HG02970 (cell line): ENCODE measurements around the gene GSC2.
"Not testable (repeated sequence)": the region's sequence is repeated elsewhere in the genome, so short reads cannot be mapped to it uniquely, and the experiment has no call there.

ENCODE experiments used
- ATAC-seq: cut with Tn5 transposase; IDR thresholded peaks from one replicate; pipeline ENCODE4 v1.9.1; 2021; ENCODE audit warnings: mild to moderate bottlenecking, moderate library complexity, moderate number of reproducible peaks; ENCODE audit not compliant: unreplicated experiment, low FRiP score

Gene GSC2

GRCh38 chr22:19164425-19164824 lies 14.3 kb upstream of the GSC2 start:
- ATAC-seq, result no peak

DNA sequence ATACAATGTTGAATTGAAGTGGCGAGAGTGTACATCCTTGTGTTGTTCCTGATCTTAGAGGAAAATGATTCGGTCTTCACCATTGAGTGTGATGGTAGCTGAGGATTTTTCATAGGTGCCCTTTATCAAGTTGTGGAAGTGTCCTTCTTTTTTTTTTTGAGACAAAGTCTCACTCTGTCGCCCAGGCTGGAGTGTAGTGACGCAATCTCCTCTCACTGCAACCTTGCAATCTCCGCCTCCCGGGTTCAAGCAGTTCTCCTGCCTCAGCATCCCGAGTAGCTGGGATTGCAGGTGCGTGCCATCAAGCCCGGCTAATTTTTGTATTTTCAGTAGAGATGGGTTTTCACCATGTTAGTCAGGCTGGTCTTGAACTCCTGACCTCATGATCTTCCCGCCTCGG lies 8.6 kb upstream of the GSC2 start:
- not testable (repeated sequence) for ATAC-seq

DNA sequence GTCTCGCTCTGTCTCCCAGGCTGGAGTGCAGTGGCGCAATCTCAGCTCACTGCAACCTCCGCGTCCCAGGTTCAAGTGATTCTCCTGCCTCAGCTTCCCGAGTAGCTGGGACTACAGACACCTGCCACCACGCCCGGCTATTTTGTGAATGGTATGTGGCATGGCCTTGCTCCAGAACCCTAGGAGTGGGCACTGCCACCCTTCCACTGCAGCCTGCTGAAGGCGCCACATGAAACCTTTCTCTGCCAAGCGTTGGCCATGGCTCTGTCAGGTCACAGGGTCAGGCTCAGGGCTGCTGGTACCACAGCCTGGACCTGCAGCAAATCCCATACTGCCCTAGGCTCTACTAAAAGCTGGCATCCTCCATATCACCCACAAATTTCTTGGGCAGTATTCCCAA lies 6.0 kb upstream of the GSC2 start:
- ATAC-seq, result not testable (repeated sequence)

DNA sequence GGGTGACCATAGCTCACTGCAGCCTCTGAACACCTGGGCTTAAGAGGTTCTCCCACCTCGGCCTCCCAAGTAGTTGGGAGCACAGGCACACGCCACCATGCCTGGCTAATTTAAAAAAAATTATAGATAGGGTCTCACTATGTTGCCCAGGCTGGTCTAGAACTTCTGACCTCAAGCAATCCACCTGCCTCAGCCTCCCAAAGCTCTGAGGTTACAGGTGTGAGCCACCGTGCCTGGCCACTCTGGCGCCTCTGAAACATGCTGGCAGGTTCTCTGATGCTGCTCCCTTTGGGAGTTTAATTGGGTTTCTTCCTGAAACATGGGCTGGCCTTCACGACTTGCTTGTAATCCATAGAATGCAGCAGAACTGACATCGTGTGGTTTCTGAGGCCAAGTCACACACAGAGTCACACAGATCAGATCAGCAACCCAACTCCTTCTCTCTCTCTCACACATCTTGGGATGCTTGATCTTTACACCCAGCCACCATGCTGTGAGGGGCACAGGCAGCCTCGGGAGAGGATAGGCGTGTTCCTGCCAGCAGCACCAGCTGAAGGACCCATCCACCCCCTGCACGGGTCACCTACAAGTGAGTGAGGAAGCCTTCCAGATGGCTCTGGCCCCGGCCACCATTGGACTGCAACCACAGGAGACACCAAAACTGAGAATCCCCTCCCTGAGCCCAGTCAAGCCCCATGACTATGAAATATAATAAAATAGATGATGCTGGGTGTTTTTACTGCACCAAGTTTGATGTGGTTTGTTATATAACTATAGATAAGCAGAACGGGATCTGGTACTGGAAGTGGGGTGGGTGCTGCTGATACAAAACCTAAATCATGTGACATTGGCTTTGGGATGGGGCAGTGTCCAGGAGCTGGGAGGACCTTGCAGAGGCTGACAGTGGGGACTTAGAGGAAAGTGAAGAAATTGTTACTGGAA lies 3.1 kb upstream of the GSC2 start:
- no peak for ATAC-seq

DNA sequence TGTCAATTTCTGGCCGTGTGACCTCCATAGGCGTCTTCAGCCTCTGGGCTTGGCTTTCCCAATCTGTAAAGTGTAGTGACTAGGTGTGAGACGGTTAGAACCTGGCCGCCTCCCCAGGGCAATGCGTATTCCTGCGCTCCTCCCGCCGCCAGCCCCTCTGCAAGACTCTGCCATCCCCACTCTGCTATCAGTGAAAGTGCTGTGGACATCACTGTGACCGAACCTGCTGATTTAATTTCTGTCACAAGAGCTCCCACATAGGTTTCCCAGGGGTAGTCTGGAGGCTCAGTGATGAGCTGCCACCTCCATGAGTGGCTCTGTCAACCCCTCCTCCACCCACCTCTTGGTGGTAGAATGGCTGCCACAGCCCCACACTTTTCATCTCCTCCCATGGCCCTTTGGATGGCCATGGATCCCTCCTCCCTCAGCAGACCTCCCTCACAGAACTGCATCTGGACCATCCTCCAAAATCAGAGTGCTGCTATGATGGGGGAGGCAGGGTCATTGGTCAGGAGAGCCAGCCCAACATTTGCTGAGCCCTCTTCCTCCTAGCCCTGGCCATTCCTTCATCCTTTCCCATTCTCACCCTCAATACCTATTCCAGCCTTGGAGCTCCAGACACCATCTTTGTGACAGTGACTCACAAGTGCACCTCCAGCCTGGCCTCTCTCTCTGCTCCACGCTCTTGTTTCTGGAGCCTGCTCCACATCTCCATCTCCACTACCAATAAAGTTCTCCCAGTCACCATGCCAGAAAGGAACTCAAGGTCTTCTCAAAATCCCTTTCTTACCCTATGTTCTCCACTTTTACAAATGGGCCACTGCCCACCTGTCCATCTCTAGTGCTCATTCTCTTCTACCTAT lies 1.5 kb upstream of the GSC2 start:
- no peak for ATAC-seq

DNA sequence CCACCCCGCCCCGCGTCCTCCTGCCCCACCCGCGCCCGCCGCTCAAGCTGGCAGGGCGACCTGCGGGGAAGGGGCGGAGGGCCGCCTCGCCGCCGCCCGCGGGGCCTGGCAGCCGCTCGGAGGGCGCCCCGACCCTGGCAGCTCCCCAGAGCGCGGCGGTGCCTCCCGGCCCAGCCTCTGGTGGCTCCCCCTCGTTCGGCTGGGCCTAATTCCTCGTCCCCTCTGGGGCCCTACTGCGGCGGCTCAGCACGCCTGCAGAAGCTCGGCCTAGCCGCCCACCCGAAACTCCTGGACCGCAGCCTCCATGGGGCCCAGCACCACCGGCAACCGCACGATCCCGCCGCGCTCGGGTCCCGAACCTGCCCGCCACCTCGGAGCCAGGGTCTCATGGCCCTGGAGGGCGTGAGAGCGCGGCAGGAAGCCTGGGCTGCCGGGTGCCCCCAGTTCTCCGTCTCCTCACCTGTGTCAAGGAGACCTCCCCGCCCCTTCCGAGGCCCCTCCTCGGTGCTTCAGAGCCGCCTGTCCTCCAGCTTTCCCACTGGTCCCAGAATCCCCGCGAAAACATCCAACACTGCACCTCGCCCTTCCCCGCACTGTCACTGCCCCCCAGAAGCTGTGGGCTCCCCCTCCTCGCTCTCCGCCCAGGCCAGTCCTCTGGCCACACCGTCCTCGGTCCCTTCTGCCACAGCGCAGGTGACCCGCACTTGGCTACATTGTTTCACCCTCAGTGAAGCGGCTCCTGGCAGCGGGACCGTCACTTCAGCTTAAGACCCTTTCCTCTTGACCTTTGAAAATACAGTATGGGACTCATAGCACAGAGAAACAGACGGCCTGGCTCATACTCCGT lies 613 bp upstream of the GSC2 start:
- ATAC-seq, result no peak

- ATAC-seq, result no peak
These were observed 827 bp downstream of the GSC2 start for GRCh38 chr22:19149047-19149883.

DNA sequence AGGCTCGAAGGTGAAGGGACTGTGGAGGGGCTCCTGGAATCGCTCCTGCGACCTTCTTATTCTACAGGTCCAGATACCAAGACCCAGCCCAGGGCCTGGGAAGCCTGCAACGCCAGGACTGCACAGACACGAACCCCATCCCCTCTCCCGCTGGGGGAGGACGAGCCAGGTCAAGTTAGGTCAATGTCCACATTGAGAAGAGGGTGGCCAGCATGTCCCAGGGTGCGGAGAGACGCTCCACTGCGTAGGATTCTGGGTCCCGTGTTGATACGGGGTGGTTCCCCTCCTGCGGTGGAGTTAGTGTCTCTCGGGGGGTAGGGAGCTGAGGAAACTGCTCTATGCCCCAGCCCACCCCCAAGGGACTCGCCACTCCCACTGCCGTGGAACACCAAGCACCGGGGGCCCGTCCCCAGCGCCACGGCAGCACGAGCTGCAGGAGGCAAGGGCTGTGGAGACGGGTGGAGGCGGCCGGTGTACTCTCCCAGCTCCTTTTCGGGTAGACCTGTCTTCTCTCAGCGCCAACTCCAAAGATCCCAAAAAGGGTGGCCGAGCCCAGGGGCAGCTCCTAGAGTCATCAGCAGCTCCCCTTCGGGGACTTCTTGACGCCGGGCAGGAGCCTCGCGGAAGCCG lies 1.6 kb downstream of the GSC2 start:
- ATAC-seq, result no peak

DNA sequence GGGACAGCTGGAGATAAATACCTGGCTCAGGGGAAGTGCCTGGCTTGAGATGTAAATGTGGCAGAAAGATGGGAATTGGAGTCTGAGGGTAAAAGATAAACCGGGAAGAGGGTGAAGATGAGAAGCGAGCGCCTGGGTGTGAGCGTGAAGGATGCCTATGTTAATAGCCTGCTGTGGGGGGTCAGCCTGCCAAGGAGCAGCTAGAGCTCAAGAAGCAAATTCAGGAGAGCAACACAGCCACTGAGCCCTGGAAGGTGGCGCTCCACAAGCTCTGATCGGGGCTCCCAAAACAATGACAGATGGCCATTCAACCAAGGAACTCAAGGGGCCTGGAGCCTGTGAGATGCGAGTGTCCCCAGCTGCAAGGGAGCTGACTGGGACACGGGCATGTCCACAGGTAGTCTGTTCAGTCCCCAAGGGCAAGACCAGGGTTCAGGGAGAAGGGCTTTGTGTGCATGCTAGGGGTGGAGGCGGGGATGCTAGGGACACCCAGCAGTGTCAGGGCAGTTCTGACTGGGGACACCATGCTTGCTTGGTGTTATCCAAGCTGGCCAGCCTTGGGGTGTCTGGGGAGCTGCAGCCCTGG lies 2.8 kb downstream of the GSC2 start:
- ATAC-seq, result no peak

GRCh38 chr22:19146215-19146968 lies 3.7 kb downstream of the GSC2 start:
- ATAC-seq, result no peak

- ATAC-seq, result no peak
These were observed 6.1 kb downstream of the GSC2 start for GRCh38 chr22:19143967-19144400.

DNA sequence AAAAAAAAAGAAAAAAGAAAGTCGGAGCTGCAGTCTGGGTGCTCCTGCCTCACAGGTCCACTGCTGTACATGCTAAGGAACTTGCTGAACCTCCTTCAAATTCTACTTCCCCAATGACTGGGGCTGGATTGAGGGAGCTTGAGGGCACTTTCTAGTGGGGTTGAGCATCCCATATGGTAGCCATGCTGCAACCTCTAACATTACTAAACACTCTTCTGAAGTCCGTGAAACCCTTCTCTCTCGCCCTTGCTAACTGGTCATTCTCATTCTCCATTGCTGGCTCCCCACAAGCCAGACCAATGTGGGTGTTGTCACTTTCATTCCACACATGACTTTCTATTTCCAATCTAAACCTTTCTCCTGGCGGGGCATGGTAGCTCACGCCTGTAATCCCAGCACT lies 6.9 kb downstream of the GSC2 start:
- ATAC-seq, result no peak

DNA sequence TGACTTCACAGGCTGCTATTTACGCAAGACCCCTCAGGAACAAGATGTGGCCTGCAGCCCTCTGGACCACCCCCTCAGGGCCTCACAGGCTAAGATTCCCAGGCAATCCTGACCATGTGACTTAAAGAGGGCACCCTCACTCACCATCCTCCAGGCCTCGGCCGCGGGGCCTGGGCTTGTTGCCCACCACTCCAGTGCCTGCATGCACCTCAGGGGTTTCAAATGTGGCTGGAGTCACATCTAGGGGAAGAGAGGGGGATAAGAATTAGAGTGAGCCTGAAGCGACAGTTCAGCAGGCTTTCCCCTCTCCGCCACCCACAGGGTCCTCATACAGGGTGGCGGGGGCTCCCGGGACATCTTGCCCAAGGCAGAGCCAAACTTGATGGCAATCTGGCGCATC lies 7.7 kb downstream of the GSC2 start:
- ATAC-seq, result no peak

GRCh38 chr22:19139974-19140373 lies 10.1 kb downstream of the GSC2 start:
- ATAC-seq, result no peak

- no peak for ATAC-seq
These were observed 11.1 kb downstream of the GSC2 start for GRCh38 chr22:19139001-19139356.

- ATAC-seq, result no peak
These were observed 11.7 kb downstream of the GSC2 start for GRCh38 chr22:19138217-19139000.
